HG03097 (cell line): ENCODE measurements around the gene MAML3.

Experiments used
- ATAC-seq: cut with Tn5 transposase; IDR thresholded peaks from one replicate; pipeline ENCODE4 v1.9.1; 2021; ENCODE audit not compliant: unreplicated experiment, low FRiP score

Gene MAML3

DNA sequence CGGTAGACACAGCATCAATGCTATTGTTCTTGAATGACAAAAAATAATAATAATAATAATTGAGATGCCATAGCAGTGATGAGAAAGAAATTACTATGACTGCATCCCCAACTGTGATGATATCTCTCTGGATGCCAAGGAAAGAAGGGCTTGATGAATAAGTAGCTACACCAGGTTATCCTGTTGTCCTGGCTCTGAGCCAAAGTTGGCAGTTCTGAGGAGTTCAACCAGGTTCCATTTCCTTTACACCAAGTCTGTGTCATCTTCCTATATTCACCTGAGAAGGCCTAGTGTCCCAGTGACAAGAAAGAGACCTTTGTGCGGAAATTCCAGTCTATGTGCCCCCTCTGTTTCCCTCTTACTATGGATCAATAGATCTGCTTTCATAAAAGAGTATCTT is 3.4 kb upstream of the MAML3 start:
- no peak for ATAC-seq

DNA sequence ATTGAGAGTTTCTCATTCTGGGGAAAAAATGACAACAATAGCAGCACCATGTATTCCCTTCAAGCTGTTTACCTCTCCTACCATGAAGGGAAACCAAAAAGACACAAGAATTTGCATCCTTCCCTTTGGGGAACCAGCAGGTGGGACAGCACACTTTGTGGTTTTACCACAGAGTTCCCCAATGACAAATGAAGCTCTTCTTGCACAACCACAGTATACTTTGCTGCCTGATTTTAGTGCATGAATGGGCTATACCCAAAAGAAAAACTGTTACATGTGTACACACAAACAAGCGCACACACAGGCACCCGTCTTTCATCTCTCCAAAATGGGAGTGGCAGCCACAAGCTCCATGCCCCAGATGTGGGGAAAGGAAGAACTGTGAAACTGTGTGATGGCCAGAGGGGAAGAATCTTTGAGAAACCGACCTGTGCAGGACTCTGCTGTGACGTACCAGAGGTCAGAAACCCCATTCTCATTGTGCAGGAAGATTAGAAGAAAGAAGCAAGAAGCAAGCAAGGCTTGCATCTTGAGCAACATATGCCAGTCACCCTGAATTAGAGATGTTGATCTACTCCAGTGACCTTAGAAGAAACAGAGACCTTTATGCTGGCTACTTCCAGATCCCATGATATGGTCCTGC is 2.7 kb upstream of the MAML3 start:
- ATAC-seq: no peak

DNA sequence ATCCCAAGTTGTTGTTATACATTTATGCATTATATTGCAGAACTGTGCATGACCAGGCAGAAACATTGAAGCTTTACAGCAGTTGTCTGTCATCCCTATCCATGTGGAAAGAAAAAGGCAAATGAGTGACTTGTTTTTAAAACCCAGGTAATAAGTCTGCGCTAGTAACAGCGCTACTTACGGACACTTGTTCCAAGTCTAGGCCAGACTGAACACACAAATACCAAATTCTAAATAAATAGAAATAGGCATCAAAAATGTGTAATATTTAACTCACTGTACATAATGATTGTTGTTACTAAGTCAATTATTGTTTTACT is 548 bp upstream of the MAML3 start:
- ATAC-seq: no peak

DNA sequence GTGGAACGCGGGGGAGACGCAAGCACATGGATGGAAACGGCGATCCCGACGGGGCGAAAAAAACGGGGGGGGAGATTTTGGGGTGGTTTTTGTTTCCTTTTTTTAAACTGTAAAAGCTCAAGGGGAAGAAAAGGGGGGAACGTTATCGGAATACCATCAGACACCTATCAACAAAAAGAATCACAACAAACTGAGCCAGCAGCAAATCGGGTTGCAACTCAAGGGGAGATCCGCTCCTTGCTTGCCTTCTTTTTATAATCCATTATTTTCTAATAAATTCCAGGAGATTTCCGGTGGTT is 616 bp downstream of the MAML3 start:
- no peak for ATAC-seq

DNA sequence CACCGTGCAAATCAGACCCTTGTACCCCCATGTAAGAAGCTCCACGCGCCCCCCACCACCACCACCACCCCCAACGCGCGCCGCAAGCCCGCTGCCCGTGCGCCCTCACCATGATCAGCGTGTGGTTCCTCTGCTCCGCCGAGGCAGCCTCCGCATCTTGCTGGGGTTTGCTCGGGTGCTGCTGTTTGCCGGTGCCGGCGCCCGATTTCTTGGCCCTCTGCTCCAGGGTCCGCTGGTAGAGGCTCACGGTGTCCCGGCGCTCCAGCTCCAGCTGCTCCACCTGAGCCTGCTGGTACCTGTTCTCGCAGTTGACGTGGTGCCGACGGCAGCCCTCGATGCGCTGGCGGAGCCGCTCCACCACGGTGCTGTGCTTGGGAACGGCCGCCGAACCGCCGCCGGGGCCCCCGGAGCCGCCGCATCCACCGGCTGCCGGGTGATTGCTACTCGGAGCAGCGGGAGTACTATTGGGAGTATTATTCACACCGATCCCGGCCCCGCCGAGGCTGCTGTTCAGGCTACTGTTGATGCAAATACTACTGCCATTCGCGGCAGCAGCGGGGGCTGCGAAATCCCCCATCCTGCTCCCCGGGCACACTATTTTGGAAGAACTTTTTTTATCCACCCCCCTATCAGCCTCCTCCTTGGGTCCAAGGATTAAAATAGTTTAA is 1.1 kb downstream of the MAML3 start:
- ATAC-seq: no peak

DNA sequence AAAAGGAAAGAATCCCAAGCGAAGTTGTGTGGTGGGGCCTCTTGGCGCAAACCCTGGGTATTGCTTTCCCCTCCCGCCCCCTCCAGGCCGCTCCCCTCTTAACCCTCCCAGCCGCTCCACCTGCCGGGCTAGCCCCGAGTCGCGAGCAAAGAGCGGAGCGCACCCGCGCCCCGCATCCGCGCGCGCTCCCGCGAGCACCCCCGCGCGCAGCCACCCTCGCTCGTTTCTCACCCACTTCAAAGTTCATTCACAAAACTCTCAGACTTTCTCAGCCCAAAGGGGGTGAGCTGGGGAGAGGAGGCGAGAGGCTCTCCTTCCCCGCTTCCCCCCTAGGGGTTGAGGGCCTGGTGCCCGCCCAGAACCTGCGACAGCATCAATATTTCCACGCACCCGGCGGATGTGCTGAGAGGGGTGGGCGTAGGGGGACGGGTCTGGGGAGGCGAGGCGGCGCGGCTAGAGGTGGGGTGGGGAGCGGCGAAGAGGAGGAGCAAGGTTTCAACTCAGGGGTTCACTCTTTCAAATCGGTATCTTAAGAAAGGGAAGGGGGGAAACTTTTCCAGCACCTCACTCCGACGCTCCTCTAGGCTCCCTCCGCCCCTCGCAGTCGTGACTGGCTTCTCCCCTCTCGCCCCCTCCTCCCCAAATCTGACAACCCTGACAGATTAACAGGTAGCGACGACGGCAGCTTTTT is 1.8 kb downstream of the MAML3 start:
- no peak for ATAC-seq

DNA sequence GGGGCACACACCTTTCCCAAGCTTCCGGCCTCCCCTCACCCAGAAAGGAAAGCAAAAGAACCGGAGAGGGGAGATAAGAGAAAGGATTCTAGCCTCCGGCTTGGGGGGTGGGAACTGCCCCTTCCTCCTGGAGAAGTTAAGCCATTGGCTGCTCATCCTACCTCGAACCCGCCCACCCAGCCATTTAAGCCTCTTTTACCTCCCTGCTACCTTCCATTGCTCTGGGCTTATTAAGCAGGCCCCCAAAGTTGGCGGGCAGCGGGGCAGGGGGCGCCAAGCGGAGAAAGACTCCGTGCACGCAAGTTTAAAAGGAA is 2.3 kb downstream of the MAML3 start:
- ATAC-seq: no peak

DNA sequence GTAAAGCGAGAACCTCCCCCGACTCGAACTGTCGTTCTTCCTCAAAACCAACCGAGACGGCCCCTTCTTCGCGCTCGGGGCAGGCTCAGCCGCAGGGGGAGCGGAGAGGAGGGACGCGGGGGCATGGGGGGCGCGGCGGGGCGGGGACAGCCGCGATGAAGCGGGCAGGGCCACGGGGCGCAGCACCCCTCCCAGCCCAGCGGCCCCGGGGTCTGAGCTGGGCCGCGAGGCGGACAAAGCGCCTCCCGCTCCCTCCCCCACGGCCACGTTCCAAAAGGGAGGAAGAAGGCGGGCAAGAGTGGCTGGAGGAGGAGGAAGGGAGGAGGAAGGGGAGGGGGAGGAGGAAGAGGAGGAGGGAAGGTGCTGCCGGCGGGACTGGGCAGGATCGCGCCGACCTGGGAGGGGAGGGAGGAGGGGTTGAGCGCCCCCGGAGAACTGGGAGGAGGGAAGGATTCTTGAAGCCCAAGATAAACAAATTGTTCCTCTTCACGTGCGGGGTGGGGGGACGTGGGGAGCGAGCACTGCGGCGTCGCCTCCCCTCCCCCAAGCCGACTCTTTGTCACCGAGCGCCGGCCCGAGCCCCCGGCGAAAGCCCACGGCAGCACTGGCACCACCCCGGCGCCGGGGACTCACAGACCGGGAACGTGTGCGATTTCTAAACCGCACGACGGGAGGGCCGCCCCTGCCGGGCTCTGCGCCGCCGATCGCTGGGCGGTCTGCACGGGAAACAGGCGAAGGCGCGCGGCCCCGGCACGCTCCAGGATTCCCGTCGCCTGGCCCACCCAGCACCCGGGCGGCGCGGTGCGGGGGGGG is 2.9 kb downstream of the MAML3 start:
- peak; percentile 35 for ATAC-seq

DNA sequence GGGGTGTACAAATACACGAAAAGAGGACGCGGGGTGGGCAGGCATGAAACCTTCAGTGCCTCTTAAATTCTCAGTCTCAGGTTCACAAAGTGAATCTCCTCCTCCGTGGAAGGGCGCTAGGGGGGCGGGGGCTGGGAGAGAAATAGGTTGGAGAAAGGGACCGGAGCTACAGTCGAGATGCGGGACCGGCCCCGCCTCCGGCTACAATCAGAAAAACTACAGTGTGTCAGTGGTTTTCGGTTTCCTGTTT is 3.4 kb downstream of the MAML3 start:
- ATAC-seq: no peak

DNA sequence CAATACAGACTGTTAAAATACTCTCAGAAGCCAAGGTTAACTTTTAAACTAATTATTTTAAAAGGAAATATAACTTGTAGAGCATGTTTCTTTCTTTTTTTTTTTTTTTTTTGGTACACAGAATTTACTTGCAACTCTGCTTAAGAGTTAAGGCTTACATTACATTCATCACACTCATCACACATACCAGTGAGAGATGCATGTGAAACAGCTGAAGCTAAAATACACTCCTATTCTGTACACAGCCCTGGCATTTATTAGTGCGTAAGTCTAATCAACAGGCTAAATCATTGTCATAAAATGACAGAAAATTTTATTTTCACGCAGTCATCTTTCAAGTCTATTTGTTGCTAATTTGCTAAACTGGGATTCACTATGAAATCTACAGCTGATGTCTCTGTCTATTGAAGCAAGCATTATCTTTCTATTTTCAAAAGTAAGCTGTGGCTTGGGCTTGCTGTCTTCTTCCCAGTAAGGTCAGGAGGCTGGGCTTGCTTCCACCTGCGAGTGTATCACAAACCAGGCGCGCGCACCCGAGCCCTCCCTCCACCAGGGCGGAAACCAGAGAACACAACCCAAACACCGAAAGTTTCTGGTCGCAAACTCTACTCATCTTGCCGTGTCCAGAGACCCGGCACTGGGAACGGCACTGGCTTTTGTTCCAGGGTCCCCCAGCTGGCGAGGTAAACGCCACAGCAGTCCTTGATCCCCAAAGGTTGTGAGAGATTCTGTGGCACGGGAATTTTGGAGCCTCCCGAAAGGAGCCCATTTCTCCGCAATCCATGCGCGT is 3.9 kb downstream of the MAML3 start:
- no peak for ATAC-seq

DNA sequence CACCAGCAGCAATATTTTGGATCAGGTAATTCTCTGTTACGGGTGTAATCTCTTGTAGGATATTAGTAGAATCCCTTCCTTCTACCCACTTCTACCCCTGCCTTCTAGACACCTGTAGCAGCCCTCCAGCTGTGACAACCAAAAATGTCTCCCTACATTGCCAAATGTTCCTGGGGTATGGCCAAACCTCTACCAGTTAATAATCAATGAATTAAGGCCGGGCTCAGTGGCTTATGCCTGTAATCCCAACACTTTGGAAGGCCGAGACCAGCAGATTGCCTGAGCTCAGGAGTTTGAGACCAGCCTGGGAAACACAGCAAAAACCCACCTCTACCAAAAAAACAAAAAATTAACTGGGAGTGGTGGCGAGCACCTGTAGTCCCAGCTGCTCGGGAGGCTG is 9.9 kb downstream of the MAML3 start:
- ATAC-seq: no peak

DNA sequence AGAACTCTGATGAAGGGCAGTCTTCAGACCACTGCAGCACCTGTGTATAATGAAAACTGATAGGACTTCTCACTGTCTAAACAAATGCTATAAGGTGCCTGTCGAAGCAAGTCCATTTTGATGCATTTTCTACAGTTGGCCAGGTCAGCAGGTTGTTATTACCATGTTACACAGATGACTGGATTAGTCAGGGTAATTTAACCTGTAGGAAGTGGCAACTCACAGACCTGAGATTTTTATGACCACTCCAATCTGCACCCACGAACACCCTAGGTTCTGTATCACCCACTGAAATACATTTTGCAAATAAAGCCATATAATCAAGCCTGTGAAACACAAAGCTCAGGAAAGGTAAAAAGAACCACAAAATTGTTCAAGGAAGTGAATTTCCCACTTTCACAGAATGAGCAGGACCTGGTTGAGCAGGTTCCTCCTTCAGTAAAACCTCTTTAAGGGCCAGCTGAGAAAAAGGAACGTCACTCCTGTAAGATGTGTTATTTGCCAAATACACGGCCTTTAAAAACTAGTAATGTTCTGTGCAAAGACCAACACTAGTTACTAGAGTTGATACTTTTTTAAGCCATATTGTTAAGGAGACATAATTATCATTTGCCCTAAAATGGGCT is 12.7 kb downstream of the MAML3 start:
- ATAC-seq: no peak

DNA sequence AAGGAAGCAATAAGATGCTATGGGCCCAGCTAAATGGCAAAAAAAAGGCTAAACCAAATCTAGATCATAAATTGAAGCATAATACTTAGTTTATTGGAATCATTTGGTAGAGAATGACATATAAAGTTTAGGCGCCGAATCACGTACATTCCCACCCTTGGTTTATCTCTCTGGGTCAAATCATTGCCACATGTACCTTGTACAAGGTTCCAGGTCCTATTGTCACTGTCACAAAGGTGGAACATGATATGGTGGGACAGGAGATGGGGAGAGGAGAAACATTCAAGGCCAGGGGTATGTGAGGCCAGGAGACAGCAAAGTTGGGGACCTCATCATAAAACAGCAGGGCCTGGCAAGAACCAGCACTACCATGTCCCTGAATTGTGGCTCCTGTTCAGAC is 13.4 kb downstream of the MAML3 start:
- no peak for ATAC-seq

DNA sequence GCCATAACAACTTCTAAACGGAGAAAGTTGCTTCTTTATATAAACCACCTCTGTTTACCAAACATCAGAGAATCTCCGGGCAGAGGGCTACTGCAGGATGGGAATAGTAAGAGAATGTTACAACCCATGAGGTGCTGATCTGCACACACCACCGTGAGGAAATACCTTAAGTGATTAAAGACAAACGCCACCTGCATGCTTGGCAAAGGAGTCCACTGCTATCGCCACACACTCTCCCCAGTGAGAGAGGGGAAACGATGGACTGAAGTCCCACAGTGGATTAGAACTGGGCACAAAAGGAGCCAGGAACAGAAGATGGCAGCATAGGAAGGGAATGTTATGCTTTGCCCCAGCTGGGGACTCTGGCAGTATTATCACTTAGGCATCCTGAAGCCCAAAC is 15.6 kb downstream of the MAML3 start:
- no peak for ATAC-seq

DNA sequence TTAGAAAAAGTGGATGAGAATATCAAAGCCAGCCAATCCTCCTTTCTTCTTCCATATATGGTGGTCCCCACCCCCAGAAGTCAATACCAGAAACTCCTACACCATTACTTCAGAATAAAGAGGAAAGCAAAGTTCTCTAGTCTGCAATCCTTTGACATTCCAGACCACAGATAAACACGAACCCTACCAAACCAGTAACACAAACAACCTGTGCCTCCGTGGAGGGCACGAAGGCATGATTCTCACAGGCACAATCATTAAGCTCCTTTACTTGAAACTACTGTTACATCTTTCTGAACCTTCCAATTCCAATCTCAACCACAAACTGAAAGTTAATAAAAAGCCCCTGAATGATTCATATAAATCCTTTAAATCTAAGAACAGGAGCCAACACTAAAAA is 16.3 kb downstream of the MAML3 start:
- no peak for ATAC-seq

DNA sequence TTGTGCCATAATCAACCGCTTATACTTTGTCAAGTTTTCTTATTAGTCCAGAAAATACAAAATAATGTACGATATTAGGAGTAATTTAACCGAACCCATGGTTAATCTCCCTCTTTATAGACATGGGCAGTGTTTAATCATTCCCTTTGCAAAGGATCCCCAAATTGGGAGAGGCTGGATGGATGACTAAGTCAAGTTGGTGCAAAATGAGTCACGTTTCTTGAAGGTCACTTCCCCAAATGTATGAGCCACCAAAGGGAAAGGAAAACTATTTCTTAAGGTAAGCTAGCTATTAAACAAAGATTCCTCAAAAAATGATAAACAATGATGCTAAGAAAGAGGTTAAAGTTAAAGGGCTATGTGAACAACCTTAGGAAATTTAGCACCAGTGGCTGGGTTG is 17.5 kb downstream of the MAML3 start:
- no peak for ATAC-seq

DNA sequence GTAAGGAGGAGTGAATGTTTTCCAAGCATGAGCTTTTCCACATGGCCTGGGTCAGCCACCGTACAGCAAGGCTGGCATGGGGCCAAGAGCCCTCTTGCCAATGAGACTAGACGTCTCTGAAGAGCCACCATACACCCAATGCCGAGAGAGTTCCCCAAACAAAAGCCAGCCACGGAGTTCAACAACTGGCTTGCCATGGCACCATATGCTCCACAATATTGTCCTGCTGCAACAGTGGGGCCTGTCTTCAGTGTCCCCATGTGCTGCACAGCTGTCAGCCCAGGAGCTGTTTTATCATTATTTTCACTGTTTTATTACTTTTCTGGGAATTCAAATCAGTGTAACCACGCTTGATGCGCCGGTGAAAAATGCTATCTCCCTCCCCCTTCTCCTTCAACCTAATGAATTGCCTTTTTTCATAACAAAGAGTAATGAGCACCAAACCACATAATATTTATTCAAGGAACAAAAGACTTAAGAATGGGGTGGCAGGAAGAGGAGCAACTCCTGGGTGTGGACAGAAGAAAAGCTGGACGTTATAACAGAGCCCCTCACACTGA is 18.4 kb downstream of the MAML3 start:
- ATAC-seq: no peak

DNA sequence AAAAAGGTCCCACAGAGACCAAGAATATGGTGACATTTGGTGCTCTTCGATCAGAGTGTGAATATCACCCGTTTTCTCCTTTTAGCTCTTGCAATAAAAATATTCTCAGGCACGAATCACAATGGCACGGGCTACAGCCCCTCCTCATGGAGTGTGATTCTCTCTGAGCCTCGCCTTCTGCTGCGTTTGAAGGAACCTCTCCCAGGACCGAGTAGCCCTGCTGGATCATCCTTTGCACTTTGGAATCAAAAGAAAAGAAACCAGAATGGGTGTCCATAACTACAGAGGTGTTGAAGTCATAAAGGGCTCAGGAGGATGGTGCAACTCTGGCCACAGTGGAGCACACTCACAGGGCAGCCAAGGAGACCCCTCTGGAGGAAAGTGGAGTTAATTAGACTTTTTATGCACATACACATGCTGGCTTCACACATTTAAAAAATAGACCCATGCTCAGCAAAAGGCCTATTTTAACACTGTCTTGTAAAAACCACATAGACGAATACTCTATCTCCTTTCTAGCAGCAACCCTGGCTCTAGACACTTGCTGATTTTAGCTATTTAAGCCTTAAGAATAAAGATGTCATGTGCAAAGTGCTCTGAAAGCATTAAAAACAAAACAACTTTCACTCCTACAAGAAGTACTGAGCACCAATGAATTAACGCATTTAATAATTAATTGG is 19.1 kb downstream of the MAML3 start:
- no peak for ATAC-seq

DNA sequence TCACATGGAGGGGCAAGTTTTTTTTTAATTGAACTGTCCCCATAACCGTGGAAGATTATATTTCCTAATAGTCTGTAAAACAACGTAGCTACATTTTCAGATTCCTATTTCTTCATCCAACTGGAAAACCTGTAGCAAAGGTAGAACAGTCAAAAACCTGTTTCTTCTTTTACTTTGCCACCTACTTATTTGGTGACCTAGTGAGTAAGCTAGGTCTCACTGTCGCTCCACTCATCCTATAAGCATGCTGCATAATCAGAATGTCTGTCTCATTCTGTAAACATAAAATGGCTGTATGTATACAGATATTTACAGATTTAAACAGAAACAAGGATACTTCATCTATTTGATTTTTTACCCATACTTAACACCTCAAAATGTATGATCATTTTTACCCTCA is 20.4 kb downstream of the MAML3 start:
- ATAC-seq: no peak

DNA sequence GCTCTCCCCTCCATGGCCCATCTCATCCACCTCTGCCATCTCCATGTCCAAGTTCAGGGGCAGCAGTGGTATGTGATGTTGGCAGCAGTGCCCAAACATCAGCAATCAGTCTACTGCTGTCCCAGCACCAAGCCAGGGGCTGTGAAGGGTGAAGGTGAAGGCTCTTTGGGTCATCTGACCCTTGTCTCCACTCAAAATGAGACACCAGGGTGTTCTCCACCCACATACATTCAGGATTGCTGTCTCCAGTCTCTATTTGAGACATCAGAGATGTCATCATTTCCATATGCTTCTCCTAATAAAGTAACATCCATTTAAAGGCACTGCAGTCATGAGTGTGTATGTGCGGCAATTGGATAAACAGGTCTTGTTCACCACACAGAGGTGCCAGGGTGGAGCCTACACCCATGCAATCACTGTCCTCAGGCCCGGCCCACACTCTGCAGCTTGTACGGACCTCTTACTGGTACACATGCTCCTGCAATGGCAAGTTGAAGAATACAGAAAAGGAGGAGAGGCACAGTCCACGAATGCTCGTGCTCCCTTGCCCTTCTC is 22.2 kb downstream of the MAML3 start:
- ATAC-seq: no peak
